ENCODE data around the gene SH3TC1.

Gene SH3TC1

DNA sequence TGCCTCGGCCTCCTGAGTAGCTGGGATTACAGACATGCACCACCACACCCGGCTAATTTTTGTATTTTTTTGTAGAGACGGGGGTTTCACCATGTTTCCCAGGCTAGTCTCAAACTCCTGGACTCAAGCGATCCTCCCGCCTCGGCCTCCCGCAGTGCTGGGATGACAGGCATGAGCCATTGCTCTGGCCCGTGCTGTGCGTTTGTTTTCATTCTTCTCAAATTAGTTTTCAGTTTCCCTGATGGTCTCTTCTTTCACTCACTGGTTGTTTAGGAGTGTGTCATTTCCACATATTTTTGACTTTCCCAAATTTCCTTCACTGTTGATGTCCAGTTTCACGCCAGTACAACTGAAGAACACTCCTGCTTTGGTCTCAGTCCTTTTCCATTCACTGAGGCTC is 31.8 kb downstream of the SH3TC1 start:
- no peak for DNase-seq (ENCODE audit: low spot score)

DNA sequence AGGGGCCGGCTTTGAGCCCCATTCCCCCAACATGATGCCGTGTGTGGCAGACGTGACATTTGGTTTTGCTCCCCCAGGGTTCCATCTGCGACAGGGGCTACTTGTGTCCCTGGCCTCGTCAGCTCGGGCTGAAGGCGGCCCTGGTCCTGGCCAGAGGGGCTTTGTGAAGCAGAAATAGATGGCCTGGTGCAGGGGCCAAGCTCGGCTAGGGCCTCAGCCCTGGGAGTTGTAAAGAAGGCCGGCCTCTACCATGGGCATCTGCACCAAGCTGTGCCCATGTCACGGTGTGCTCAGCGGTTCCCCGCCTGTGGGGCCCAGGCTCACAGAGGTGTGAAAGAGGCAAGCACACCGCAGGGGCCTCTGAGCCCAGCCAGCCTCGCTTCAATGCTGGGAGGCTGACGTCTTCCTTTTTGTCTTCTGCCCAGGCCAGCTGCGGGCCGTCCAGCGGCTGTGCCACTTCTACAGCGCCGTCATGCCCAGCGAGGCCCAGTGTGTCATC is 32.5 kb downstream of the SH3TC1 start:
- DNase-seq (ENCODE audit: low spot score) = no peak

DNA sequence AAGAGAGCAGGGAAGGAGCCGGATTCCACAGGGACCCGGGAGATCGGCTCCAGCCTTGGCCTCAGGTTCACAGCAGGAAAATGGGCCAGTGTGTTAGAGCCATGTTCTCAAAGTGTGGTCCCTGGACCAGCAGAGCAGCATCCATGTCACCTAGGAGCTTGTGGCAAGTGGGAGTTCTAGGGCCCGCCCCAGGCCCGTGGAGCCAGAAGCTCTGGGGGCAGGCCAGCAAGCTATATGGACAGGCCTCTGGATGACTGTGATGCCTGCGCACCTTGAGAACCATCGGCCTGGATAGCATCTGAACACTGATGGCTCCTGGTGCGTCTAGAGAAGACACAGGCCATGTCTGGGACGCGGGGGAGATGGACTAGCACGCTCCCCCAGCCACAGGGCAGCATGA is 33.7 kb downstream of the SH3TC1 start:
- no peak for DNase-seq (ENCODE audit: low spot score)

DNA sequence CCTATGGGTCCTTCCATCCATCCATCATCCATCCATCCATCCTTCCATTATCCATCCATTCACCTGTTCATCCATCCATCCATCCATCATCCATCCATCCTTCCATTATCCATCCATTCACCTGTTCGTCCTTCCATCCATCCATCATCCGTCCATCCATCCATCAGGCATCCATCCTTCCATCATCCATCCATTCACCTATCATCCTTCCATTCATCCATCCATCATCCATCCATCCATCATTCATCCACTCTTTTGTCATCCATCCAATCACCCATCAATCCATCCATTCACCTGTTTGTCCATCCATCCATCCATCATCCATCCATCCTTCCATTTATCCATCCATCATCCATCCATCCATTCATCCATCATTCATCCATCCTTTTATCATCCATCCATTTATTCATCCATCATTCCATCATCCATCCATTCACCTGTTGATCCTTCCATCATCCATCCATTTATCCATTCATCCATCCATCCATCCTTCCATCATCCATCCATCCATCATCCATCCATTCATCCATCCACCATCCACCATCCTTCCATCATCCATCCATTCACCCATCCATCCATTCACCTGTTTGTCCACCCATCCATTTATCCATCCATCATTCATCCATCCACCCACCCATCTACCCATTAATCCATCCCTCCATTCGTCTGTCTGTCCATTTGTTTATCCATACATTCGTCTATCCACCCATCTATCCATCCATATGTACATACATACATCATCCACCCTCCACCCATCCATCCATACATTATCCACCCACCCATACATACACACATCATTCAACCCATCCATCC is 34.8 kb downstream of the SH3TC1 start:
- DNase-seq (ENCODE audit: low spot score) = no peak

DNA sequence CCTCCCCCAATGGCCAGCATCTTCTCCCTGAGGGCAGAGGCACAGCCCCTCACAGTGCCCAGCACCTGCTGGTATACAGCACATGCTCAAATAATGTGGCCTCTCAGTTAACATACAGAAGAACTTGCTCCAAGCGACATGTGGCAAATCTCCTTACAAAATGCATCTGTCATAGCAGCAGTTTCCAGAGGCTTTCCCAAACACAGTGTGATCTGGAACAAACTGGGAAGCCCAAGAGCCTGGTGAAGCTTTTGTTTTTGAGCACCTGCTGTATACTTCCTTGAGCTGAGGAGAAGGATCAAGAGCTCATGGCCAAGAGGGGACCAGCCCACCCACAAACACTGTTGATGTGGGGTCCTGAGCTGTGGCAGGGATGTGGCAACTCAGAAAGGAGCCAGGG is 35.6 kb downstream of the SH3TC1 start:
- DNase-seq (ENCODE audit: low spot score) = no peak

DNA sequence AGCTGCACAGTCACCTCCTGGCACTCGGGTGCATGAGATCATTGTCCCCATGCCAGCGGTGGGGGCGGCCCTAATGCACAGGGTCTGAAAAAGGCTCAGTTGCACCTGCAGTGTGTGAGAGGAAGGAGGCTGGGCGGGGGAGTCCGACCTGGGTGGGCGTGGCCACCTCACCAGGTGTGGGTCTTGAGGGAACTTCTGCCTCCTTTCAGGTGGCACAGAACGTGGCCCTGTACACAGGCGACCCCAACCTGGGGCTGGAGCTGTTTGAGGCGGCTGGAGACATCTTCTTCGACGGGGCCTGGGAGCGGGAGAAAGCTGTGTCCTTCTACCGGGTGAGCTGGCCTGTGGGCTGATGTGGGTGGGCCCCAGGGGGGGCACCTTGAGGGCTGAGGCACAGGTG is 36.1 kb downstream of the SH3TC1 start:
- no peak for DNase-seq (ENCODE audit: low spot score)

DNA sequence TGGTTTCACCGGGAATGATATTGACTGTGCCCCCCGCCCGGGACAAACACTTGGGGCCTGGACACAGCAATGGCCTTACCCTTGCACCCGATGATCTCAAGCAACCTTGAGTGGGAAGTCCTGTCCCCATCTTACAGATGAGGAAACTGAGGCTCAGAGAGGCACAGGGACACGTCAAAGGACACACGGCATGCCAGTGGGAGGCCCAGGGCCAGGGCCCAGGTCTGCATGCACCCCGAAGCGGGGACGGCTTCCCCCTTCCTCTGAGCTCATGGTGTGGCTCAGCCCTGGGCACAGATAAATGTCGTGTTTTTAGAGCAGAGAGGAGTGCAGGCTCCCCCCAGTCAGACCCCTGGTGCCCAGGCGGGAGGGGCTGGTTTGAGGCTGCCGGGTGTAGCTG is 36.6 kb downstream of the SH3TC1 start:
- DNase-seq (ENCODE audit: low spot score) = no peak

- DNase-seq (ENCODE audit: low spot score) = no peak
Observed at GRCh38 chr4:8236106-8236919, 37.2 kb downstream of the SH3TC1 start.

- DNase-seq (ENCODE audit: low spot score) = no peak
Observed at GRCh38 chr4:8236920-8237195, 37.8 kb downstream of the SH3TC1 start.

- DNase-seq (ENCODE audit: low spot score) = no peak
Observed at GRCh38 chr4:8237256-8237989, 38.3 kb downstream of the SH3TC1 start.

- DNase-seq (ENCODE audit: low spot score) = no peak
Observed at GRCh38 chr4:8238036-8238511, 39.0 kb downstream of the SH3TC1 start.

GRCh38 chr4:8238515-8239053 is 39.5 kb downstream of the SH3TC1 start:
- DNase-seq (ENCODE audit: low spot score) = no peak

- DNase-seq (ENCODE audit: low spot score) = no peak
Observed at GRCh38 chr4:8239226-8239625, 40.1 kb downstream of the SH3TC1 start.

GRCh38 chr4:8239661-8240060 is 40.6 kb downstream of the SH3TC1 start:
- no peak for DNase-seq (ENCODE audit: low spot score)

GRCh38 chr4:8240211-8241041 is 41.3 kb downstream of the SH3TC1 start:
- no peak for DNase-seq (ENCODE audit: low spot score)

- DNase-seq (ENCODE audit: low spot score) = no peak
Observed at GRCh38 chr4:8241211-8241779, 42.2 kb downstream of the SH3TC1 start.

GRCh38 chr4:8241895-8242696 is 43.0 kb downstream of the SH3TC1 start:
- DNase-seq (ENCODE audit: low spot score) = peak; percentile 99

DNA sequence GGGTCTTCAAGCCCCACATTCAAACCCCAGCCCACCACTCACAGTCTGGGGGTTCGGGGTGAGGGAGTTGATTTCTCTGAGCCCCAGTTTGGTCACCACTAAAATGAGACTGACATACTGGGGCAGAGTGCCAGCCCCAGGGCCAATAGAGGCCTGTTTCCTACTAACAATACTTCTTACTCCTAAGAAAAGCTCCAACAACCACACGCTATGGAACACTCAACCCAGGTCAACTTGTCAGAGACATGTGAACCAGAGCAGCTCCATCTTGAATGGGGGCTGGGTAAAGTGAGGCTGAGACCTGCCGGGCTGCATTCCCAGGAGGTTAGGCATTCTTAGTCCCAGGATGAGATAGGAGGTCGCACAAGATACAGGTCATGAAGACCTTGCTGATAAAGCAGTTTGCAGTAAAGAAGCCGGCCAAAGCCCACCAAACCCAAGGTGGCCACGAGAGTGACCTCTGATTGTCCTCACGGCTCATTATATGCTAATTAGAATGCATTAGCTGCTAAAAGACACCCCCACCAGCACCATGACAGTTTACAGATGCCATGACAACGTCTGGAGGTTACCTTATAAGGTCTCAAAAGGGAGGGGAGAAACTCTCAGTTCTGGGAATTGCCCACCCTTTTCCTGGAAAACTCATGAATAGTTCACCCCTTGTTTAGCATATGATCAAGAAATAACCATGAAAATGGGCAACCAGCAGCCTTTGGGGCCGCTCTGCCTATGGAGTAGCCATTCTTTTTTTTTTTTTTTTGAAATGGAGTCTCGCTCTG is 43.9 kb downstream of the SH3TC1 start:
- DNase-seq (ENCODE audit: low spot score) = no peak

DNA sequence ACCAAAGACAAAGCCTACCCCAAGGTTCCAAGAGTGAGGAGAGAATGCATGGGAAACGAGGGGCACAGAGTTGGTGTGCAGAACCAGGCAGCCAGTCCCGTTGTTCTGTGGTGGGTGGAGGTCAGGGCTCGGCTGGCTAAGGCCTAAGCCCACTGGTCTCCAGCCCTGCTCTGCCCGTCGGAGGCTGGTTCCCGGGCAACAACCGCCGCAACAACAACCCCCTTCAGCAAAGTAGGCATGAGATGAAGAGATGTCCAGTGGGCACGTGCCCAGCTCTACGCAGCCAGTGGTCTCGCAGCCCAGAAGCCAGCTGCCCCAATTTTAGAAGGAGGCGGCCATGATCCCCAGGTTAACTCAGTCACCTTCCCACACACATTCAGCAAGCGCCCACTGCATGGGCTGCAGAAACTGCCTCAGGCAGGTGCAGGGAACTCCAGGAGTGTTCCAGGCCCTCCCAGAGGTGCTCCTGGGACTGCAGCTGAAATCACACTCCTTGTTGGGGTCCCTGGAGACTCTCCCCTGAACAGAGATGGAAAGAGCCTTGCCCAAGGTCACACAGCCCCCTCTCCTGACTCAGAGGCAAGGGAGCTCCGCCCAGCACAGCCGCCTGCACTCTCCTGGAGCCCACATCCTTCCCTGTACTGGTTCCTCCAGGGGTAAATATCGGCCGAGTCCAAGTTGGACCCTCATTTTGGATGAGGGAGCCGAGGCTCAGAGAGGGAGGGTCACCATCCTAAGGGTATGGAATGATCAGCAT is 45.1 kb downstream of the SH3TC1 start:
- no peak for DNase-seq (ENCODE audit: low spot score)
